Prostate gland (tissue), 2 donors: ENCODE measurements around the gene PDE9A.

Experiments
- CTCF ChIP-seq, 4 experiments: fragments of 200-600 bp in 2 of 4; fragments of 450-650 bp in 2 of 4; sonication (generic) in 2 of 4; IDR thresholded peaks; 1 replicate in 3 of 4; 2 replicates in 1 of 4; pipeline ENCODE4 v1.5.1; 2016 to 2019; ENCODE audit warnings: antibody characterized with exemption in 4 of 4, mild to moderate bottlenecking in 2 of 4, moderate library complexity in 2 of 4
- POLR2A ChIP-seq: fragments of 450-650 bp; IDR thresholded peaks from one replicate; pipeline ENCODE4 v1.6.1; 2016; ENCODE audit warnings: antibody characterized with exemption, mild to moderate bottlenecking

- TF ChIP-seq CTCF (IDR thresholded peaks at IDR 0.05): no peak
- no peak for TF ChIP-seq POLR2A
These were observed 49.3 kb downstream of the PDE9A start for GRCh38 chr21:42702720-42703119.
